GM19099 (cell line): ENCODE data around the gene F10.

Source experiments
- POLR2A ChIP-seq: IDR thresholded peaks from 3 replicates; pipeline ENCODE4 v1.6.1; 2011; ENCODE audit warnings: low read depth; ENCODE audit not compliant: insufficient read length; ENCODE audit errors: extremely low read depth

The F10 gene

GRCh38 chr13:113176280-113176679 is 53.7 kb downstream of the F10 start:
- TF ChIP-seq POLR2A = no peak

- TF ChIP-seq POLR2A = no peak
These were observed 54.2 kb downstream of the F10 start for GRCh38 chr13:113176822-113177221.

GRCh38 chr13:113178070-113178895 is 55.7 kb downstream of the F10 start:
- TF ChIP-seq POLR2A = no peak

GRCh38 chr13:113178896-113179167 is 56.2 kb downstream of the F10 start:
- no peak for TF ChIP-seq POLR2A

GRCh38 chr13:113179374-113180230 is 57.0 kb downstream of the F10 start:
- TF ChIP-seq POLR2A = no peak

GRCh38 chr13:113182046-113182445 is 59.4 kb downstream of the F10 start:
- no peak for TF ChIP-seq POLR2A

- no peak for TF ChIP-seq POLR2A
These were observed 61.0 kb downstream of the F10 start for GRCh38 chr13:113183450-113184129.

- TF ChIP-seq POLR2A = no peak
These were observed 62.2 kb downstream of the F10 start for GRCh38 chr13:113184568-113185440.

GRCh38 chr13:113186061-113186900 is 63.7 kb downstream of the F10 start:
- TF ChIP-seq POLR2A = no peak

- TF ChIP-seq POLR2A = no peak
These were observed 64.7 kb downstream of the F10 start for GRCh38 chr13:113187263-113187669.

- no peak for TF ChIP-seq POLR2A
These were observed 65.5 kb downstream of the F10 start for GRCh38 chr13:113187883-113188665.

GRCh38 chr13:113190181-113190580 is 67.6 kb downstream of the F10 start:
- no peak for TF ChIP-seq POLR2A

GRCh38 chr13:113192279-113192678 is 69.7 kb downstream of the F10 start:
- TF ChIP-seq POLR2A = no peak
